Activated T-helper 17 cell treated with anti-CD3 and anti-CD28 coated beads, Interleukin-2, amount 50 U/mL, for 72 hours (primary cell): ENCODE results near the gene EXOSC5. TPM values are rescaled to one million over a fixed set of nuclear protein-coding genes. Genes with fewer than 3 reads are reported as not detected.

ENCODE experiments used
- ATAC-seq: fragments of 150-1000 bp; cut with Tn5 transposase; replicated peaks from 2 replicates; pipeline ENCODE4 v1.10.0; 2021; ENCODE audit warnings: mild to moderate bottlenecking, moderate library complexity
- H3K27ac Mint-ChIP-seq: one replicate; pipeline ENCODE4 v1.8.0; 2022; ENCODE audit warnings: mixed read lengths
- H3K27me3 Mint-ChIP-seq: one replicate; pipeline ENCODE4 v1.8.0; 2022; ENCODE audit warnings: mixed read lengths
- H3K36me3 Mint-ChIP-seq: one replicate; pipeline ENCODE4 v1.8.0; 2022; ENCODE audit warnings: low read depth, mild to moderate bottlenecking, mixed read lengths
- H3K4me1 Mint-ChIP-seq: one replicate; pipeline ENCODE4 v1.8.0; 2022; ENCODE audit warnings: mixed read lengths
- H3K4me3 Mint-ChIP-seq: one replicate; pipeline ENCODE4 v1.8.0; 2022; ENCODE audit warnings: mild to moderate bottlenecking, mixed read lengths
- H3K9me3 Mint-ChIP-seq: one replicate; pipeline ENCODE4 v1.8.0; 2022; ENCODE audit warnings: mixed read lengths
- total RNA-seq, 2 donors: library from RNA; stranded (reverse); gene quantifications; one replicate each; pipeline ENCODE4 v1.2.3, GENCODE V29; 2022

The EXOSC5 gene
- total RNA-seq, 2 donors from 2014 or later: 33.0 to 58.7 TPM

DNA sequence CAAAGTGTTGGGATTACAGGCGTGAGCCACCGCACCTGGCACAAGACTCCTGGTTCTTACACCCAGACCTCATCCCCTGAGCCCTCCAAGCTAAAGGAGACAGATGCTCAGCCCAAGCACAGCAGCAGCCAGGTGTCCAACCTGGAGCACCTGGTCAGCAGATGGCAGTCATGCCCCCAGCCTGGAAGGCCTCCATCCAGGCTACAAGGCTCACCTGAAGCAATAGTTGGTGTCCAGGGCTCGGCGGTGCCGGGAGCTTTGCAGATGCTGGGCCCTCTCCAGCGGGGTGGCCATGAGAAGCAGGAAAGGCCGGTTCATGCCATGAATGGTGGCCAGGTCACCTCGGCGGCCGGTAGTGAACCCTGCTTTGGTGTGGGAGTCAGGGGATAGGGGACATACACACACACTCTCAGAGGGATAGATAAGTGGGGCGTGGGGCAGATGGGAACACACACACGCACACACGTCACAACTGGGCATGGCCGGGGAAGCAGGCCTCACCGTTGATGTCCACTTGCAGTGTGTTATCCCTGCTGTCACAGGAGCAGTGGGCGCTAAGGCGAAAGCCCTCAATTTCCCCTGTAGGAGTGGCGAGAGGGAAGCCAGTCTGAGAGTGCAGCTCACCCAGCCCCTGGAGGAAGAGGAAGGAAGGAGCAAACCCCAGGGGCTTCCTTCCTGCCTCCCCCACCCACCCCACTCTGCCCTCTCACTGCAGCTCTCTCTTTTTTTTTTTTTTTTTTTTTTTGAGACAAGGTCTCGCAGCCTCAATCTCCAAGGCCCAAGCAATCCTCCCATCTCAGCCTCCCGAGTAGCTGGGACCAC is 55.3 kb downstream of the EXOSC5 start:
- ATAC-seq: no peak
- H3K27me3 Mint-ChIP-seq: no peaks in the 10 kb centered on the region
- H3K4me3 Mint-ChIP-seq: no peak overlapping the region

DNA sequence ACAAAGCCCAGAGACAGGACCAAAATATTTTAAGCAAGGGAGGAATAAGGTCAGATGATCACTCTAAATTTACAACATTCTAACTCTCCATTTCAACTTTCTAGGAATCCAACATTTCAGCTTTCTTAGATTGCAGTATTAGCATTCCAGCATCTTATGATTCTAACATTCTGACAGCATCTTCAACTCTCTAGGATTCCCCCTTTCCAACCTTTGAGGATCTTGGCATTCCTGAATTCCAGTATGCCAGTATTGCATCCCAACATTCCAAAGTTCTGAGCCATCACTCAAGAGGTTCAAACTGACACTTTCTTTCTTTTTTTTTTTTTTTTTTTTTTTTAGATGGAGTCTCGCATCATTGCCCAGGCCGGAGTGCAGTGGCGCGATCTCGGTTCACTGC is 57.2 kb downstream of the EXOSC5 start:
- no peaks in the 10 kb centered on the region for H3K27me3 Mint-ChIP-seq
- peaks cover 100% of the 10 kb centered on the region for H3K36me3 Mint-ChIP-seq
- peaks cover 14% of the 10 kb centered on the region for H3K4me1 Mint-ChIP-seq
- no peaks in the 10 kb centered on the region for H3K9me3 Mint-ChIP-seq
- peak overlapping the region; percentile 52 for H3K27ac Mint-ChIP-seq
- ATAC-seq: no peak
- H3K4me3 Mint-ChIP-seq: no peak overlapping the region

More for the DNA sequence above, 55.3 kb downstream of the EXOSC5 start:
- Mint-ChIP-seq H3K27ac (peak overlapping the region; percentile 33), H3K36me3 (peaks cover 100% of the 10 kb centered on the region), H3K9me3 (no peaks in the 10 kb centered on the region), H3K4me1 (peaks cover 14% of the 10 kb centered on the region)

Other genes starting within 250 kb of the EXOSC5 start
- under 1 TPM in 1 of 2 donors, not detected in 1; 0.13 TPM for gene CYP2S1, start 204.1 kb downstream of the EXOSC5 start, total RNA-seq
- gene AXL, start 178.1 kb downstream of the EXOSC5 start, total RNA-seq: 1 to 10 TPM in 1 of 2 donors, under 1 TPM in 1; 0.04 to 2.3 TPM
- gene HNRNPUL1, start 133.0 kb downstream of the EXOSC5 start, total RNA-seq: 100 to 1,000 TPM; 324 to 357 TPM
- 10 to 100 TPM; 35.1 to 40.9 TPM for gene CCDC97, start 87.2 kb downstream of the EXOSC5 start, total RNA-seq
- 100 to 1,000 TPM; 107 to 158 TPM for gene TGFB1, start 43.4 kb downstream of the EXOSC5 start, total RNA-seq
- 1 to 10 TPM; 6.7 to 9.5 TPM for gene B9D2, start 33.2 kb downstream of the EXOSC5 start, total RNA-seq
- 10 to 100 TPM in 1 of 2 donors, 1 to 10 TPM in 1; 3.5 to 15.1 TPM for gene TMEM91, start 20.8 kb downstream of the EXOSC5 start, total RNA-seq
- gene BCKDHA, start 459 bp upstream of the EXOSC5 start, total RNA-seq: 10 to 100 TPM; 19.4 to 48.1 TPM
- gene B3GNT8, start 30.0 kb upstream of the EXOSC5 start, total RNA-seq: under 1 TPM; 0.45 to 0.71 TPM
- 10 to 100 TPM; 34.0 to 66.2 TPM for gene DMAC2, start 42.6 kb upstream of the EXOSC5 start, total RNA-seq
- gene ERICH4, start 45.8 kb upstream of the EXOSC5 start, total RNA-seq: not detected
- gene CEACAM21, start 178.8 kb upstream of the EXOSC5 start, total RNA-seq: 10 to 100 TPM; 27.1 to 30.7 TPM
- not detected for gene CEACAM4, start 229.7 kb upstream of the EXOSC5 start, total RNA-seq